Common myeloid progenitor, CD34-positive (primary cell): ENCODE measurements around the gene NFKB1.
A peak's percentile ranks its signal among the peaks of the same experiment; 100 is the strongest.

Experiments used
- CTCF ChIA-PET: fragments of 350-600 bp; sonication (Branson Sonifier 250); formaldehyde crosslinking; loops from one replicate; lab custom pipeline; 2021; ENCODE audit warnings: antibody characterized with exemption; lab: Charles Lee
- POLR2A ChIA-PET: fragments of 350-600 bp; sonication (Branson Sonifier 250); formaldehyde crosslinking; loops from one replicate; lab custom pipeline; 2021; ENCODE audit warnings: antibody characterized with exemption; lab: Charles Lee
- DNase-seq, 3 donors: peaks; one replicate each; pipeline versions ENCODE4 v3.0.0 to v3.0.0-alpha.2; 2013
- H3K27ac ChIP-seq, 2 experiments: 1 replicate in 1 of 2; 2 replicates in 1 of 2; pipeline ENCODE4 v1.7.0; 2013; ENCODE audit warnings: inconsistent platforms in 2 of 2, low read length in 2 of 2, mild to moderate bottlenecking in 2 of 2, low read depth in 1 of 2, moderate library complexity in 1 of 2; ENCODE audit not compliant: severe bottlenecking in 2 of 2, insufficient read depth in 1 of 2, poor library complexity in 1 of 2
- H3K27me3 ChIP-seq, 5 experiments: replicated peaks in 2 of 5; 1 replicate in 3 of 5; 2 replicates in 2 of 5; pipeline versions ENCODE4 v1.6.1 to v1.7.0; 2013; ENCODE audit warnings: low read length in 4 of 5, mild to moderate bottlenecking in 2 of 5, moderate library complexity in 2 of 5, inconsistent platforms in 1 of 5; ENCODE audit not compliant: insufficient read depth in 5 of 5, control insufficient read depth in 4 of 5
- H3K36me3 ChIP-seq, 4 experiments: 1 replicate in 2 of 4; 2 replicates in 2 of 4; pipeline versions ENCODE4 v1.6.1 to v1.7.0; 2013; ENCODE audit warnings: low read length in 3 of 4, control low read depth in 1 of 4, mild to moderate bottlenecking in 1 of 4; ENCODE audit not compliant: control insufficient read depth in 4 of 4, insufficient read depth in 4 of 4
- H3K4me1 ChIP-seq, 4 experiments: 1 replicate in 3 of 4; 2 replicates in 1 of 4; pipeline versions ENCODE4 v1.6.1 to v1.7.1; 2013; ENCODE audit warnings: low read length in 3 of 4, mild to moderate bottlenecking in 3 of 4, control low read depth in 1 of 4, inconsistent platforms in 1 of 4, moderate library complexity in 1 of 4; ENCODE audit not compliant: control insufficient read depth in 4 of 4, insufficient read depth in 4 of 4; ENCODE audit errors: control extremely low read depth in 1 of 4
- H3K4me3 ChIP-seq, 7 experiments: 1 replicate in 4 of 7; 2 replicates in 3 of 7; pipeline versions ENCODE4 v1.5.1 to v1.7.0; 2013; ENCODE audit warnings: mild to moderate bottlenecking in 7 of 7, low read length in 6 of 7, moderate library complexity in 6 of 7, inconsistent platforms in 2 of 7, low read depth in 2 of 7, control low read depth in 1 of 7; ENCODE audit not compliant: insufficient read depth in 4 of 7, control insufficient read depth in 1 of 7; ENCODE audit errors: extremely low read depth in 1 of 7
- H3K9me3 ChIP-seq, 5 experiments: 1 replicate in 4 of 5; 2 replicates in 1 of 5; pipeline versions ENCODE4 v1.6.1 to v1.7.1; 2013; ENCODE audit warnings: low read length in 4 of 5, mild to moderate bottlenecking in 2 of 5, inconsistent platforms in 1 of 5, low read depth in 1 of 5, moderate library complexity in 1 of 5; ENCODE audit not compliant: control insufficient read depth in 4 of 5, insufficient read depth in 2 of 5; ENCODE audit errors: control extremely low read depth in 1 of 5
- WGBS: methylation state at CpG from one replicate; pipeline ENCODE4 v1.1.5; 2013; ENCODE audit not compliant: insufficient coverage; 5-methylcytosine and 5-hydroxymethylcytosine counted together

Gene NFKB1

DNA sequence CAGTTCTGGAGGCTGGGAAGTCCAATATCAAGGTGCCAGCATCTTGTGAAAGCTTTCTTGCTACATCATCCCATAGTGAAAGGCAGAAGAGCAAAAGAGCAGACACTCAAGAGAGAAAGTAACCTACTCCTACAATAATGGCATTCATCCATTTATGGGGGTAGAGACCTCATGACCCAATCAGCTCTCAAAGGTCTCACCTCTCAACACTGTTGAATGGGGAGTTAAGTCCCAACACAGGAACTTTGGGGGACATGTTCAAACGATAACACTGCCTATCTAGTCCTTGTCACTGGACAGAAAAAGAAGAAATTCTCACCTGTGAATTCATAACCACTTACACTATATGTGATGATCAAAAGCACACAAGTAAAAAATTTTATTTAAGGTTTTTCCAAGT lies 6.6 kb upstream of the NFKB1 start:
- Histone ChIP-seq H3K36me3 (no peaks in the 10 kb centered on the region), H3K27ac (no peak overlapping the region), H3K4me3 (no peak overlapping the region), H3K4me1 (peaks cover 5 to 9% (median 5%) of the 10 kb centered on the region in 4 experiments), H3K27me3 (no peaks in the 10 kb centered on the region), H3K9me3 (no peaks in the 10 kb centered on the region)
- DNase-seq = no peak
- POLR2A ChIA-PET = no interaction called here
- WGBS = no CpG with 5 or more reads among the region's 1 CpG
- CTCF ChIA-PET = interaction anchor here (0.5 to 1.5 kb wide), 3 partner anchors 34 to 704 kb away, joined by 3 read pairs; no protein-coding TSS in a partner anchor

- ChIA-PET CTCF (no interaction called here), POLR2A (no interaction called here)
- H3K9me3 ChIP-seq = no peaks in the 10 kb centered on the region
- no peaks in the 10 kb centered on the region for H3K27me3 ChIP-seq
- peaks cover 7 to 23% (median 12%) of the 10 kb centered on the region in 4 experiments for H3K4me1 ChIP-seq
- H3K36me3 ChIP-seq = no peaks in the 10 kb centered on the region
- no peak overlapping the region for H3K27ac ChIP-seq
- no peak for DNase-seq
- 100% methylated on average over 1 of the region's 2 CpGs for WGBS
- H3K4me3 ChIP-seq = no peak overlapping the region
These were observed 3.2 kb upstream of the NFKB1 start for GRCh38 chr4:102497986-102498385.

DNA sequence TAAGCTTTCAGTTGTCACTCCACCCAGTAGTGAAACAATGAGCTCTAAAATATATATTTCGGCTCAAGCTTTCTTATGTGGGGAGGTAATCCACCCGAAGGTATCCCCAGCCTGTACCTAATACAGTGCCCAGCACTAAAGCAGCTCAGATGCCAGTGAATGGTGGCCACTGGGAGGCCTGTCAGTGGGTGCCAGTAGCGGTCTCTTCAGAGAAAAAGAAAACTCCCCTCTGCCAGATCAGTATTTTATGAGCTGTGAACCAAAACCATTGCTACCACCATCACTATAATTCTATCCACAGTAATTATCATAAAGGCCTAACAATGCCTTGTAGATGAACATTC lies 835 bp upstream of the NFKB1 start:
- ChIA-PET CTCF (interaction anchor here (0.9 to 1.5 kb wide), 10 partner anchors 18 to 98 kb away, joined by 3 to 6 read pairs (median 4); no protein-coding TSS in a partner anchor), POLR2A (interaction anchor here (0.7 to 1.9 kb wide), 4 partner anchors 11 to 327 kb away, joined by 3 to 8 read pairs (median 4); partner anchors contain the start of gene UBE2D3)
- Histone ChIP-seq H3K9me3 (no peaks in the 10 kb centered on the region), H3K4me3 (peak overlapping the region in 6 of 7 experiments; percentile 88 to 97 (median 94)), H3K27ac (peak overlapping the region; percentile 88 to 94), H3K36me3 (no peaks in the 10 kb centered on the region), H3K27me3 (no peaks in the 10 kb centered on the region), H3K4me1 (peaks cover 9 to 34% (median 22%) of the 10 kb centered on the region in 4 experiments)
- peak; percentile 25 to 55 (median 49) for DNase-seq
- 100% methylated on average over 1 of the region's 3 CpGs for WGBS

- WGBS = 0% methylated on average over 20 of the region's 44 CpGs
- POLR2A ChIA-PET = interaction anchor here (0.7 to 1.9 kb wide), 8 partner anchors 18 to 326 kb away, joined by 3 to 8 read pairs (median 3); partner anchors contain the start of gene UBE2D3
- Histone ChIP-seq H3K9me3 (no peaks in the 10 kb centered on the region), H3K27me3 (no peaks in the 10 kb centered on the region), H3K27ac (peak overlapping the region; percentile 92 to 94), H3K36me3 (no peaks in the 10 kb centered on the region), H3K4me3 (peak overlapping the region; percentile 68 to 97 (median 94)), H3K4me1 (peaks cover 9 to 34% (median 22%) of the 10 kb centered on the region in 4 experiments)
- CTCF ChIA-PET = interaction anchor here (1.1 to 1.5 kb wide), 3 partner anchors 24 to 41 kb away, joined by 3 to 6 read pairs (median 4); no protein-coding TSS in a partner anchor
- no peak for DNase-seq
These were observed 213 bp downstream of the NFKB1 start for GRCh38 chr4:102501447-102501696.

GRCh38 chr4:102502543-102502818 lies 1.3 kb downstream of the NFKB1 start:
- peaks cover 9 to 34% (median 22%) of the 10 kb centered on the region in 4 experiments for H3K4me1 ChIP-seq
- CTCF ChIA-PET = interaction anchor here (0.6 to 1.0 kb wide), 4 partner anchors 9 to 109 kb away, joined by 3 to 4 read pairs (median 4); no protein-coding TSS in a partner anchor
- H3K36me3 ChIP-seq = no peaks in the 10 kb centered on the region
- DNase-seq = no peak
- POLR2A ChIA-PET = interaction anchor here (1.1 to 1.5 kb wide), 3 partner anchors 9 to 26 kb away, joined by 3 to 4 read pairs (median 3); no protein-coding TSS in a partner anchor
- H3K4me3 ChIP-seq = peak overlapping the region in 6 of 7 experiments; percentile 88 to 97 (median 94)
- peak overlapping the region; percentile 92 to 93 for H3K27ac ChIP-seq
- WGBS = 33% methylated on average over 1 of the region's 1 CpG
- H3K27me3 ChIP-seq = no peaks in the 10 kb centered on the region
- H3K9me3 ChIP-seq = no peaks in the 10 kb centered on the region

GRCh38 chr4:102503301-102503746 lies 2.2 kb downstream of the NFKB1 start:
- H3K4me1 ChIP-seq = peaks cover 9 to 34% (median 22%) of the 10 kb centered on the region in 4 experiments
- H3K27me3 ChIP-seq = no peaks in the 10 kb centered on the region
- H3K36me3 ChIP-seq = no peaks in the 10 kb centered on the region
- H3K9me3 ChIP-seq = no peaks in the 10 kb centered on the region
- POLR2A ChIA-PET = interaction anchor here (0.6 to 1.5 kb wide), 3 partner anchors 8 to 25 kb away, joined by 3 read pairs; no protein-coding TSS in a partner anchor
- peak in 2 of 3 donors; percentile 38 to 42 for DNase-seq
- H3K4me3 ChIP-seq = peak overlapping the region in 6 of 7 experiments; percentile 32 to 97 (median 92)
- CTCF ChIA-PET = interaction anchor here (0.6 to 1.0 kb wide), 2 partner anchors 43 to 108 kb away, joined by 3 to 4 read pairs; no protein-coding TSS in a partner anchor
- WGBS = 42% methylated on average over 2 of the region's 3 CpGs
- H3K27ac ChIP-seq = no peak overlapping the region
